SU-DHL-6 (cell line): ENCODE results near the gene PLXNA2.

ENCODE experiments used
- EZH2phosphoT487 ChIP-seq: fragments of 200-600 bp; sonication (generic), shearing (Covaris generic); conservative IDR thresholded peaks from 2 replicates; pipeline ENCODE4 v1.6.1; 2018; ENCODE audit warnings: mild to moderate bottlenecking, antibody characterized with exemption, low read length, moderate library complexity, mixed read lengths
- TF ChIP-seq, protein P1 (sequence below): fragments of 200-600 bp; sonication (generic); IDR thresholded peaks from one replicate; pipeline ENCODE4 v1.5.1; 2017; ENCODE audit warnings: antibody characterized with exemption, mild to moderate bottlenecking, low read length, moderate library complexity; ENCODE audit not compliant: insufficient read depth, poor library complexity, severe bottlenecking

DNA sequence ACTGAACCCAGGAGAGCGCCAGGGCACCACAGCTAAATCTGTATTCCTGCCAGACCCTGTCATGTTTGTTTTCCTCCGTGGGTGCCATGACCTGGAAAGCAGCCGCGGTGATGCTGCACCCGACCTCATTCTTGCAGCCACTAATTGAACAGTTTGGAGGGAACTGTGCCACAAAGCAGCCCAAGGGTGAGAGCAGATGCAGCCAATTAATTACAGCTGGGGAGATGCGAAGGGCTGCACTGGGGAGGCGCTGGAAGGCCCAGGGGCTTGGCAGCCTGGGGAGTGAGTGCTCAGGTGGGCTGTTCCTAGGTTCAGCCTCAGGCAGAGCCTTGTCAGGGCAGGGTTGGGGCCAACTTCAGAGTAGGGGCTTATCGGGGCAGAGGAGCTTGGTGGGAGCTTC, 174.9 kb downstream of the PLXNA2 start:
- TF ChIP-seq, protein P1, sequence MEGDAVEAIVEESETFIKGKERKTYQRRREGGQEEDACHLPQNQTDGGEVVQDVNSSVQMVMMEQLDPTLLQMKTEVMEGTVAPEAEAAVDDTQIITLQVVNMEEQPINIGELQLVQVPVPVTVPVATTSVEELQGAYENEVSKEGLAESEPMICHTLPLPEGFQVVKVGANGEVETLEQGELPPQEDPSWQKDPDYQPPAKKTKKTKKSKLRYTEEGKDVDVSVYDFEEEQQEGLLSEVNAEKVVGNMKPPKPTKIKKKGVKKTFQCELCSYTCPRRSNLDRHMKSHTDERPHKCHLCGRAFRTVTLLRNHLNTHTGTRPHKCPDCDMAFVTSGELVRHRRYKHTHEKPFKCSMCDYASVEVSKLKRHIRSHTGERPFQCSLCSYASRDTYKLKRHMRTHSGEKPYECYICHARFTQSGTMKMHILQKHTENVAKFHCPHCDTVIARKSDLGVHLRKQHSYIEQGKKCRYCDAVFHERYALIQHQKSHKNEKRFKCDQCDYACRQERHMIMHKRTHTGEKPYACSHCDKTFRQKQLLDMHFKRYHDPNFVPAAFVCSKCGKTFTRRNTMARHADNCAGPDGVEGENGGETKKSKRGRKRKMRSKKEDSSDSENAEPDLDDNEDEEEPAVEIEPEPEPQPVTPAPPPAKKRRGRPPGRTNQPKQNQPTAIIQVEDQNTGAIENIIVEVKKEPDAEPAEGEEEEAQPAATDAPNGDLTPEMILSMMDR: no peak
- no peak for TF ChIP-seq EZH2phosphoT487
